GM21515 (cell line): ENCODE results near the gene CSTF1.
"Not testable (repeated sequence)": the region's sequence is repeated elsewhere in the genome, so short reads cannot be mapped to it uniquely, and the experiment has no call there.

Experiments used
- ATAC-seq: cut with Tn5 transposase; IDR thresholded peaks from one replicate; pipeline ENCODE4 v1.9.1; 2021; ENCODE audit not compliant: unreplicated experiment

Gene CSTF1

GRCh38 chr20:56368351-56369134 lies 23.9 kb upstream of the CSTF1 start:
- no peak for ATAC-seq

- ATAC-seq, result no peak
Observed at GRCh38 chr20:56369179-56369578, 23.3 kb upstream of the CSTF1 start.

GRCh38 chr20:56371977-56372376 lies 20.5 kb upstream of the CSTF1 start:
- ATAC-seq, result no peak

- no peak for ATAC-seq
Observed at GRCh38 chr20:56372850-56373249, 19.6 kb upstream of the CSTF1 start.

GRCh38 chr20:56373942-56374341 lies 18.5 kb upstream of the CSTF1 start:
- ATAC-seq, result no peak

GRCh38 chr20:56376331-56376730 lies 16.1 kb upstream of the CSTF1 start:
- no peak for ATAC-seq

- no peak for ATAC-seq
Observed at GRCh38 chr20:56378386-56378785, 14.1 kb upstream of the CSTF1 start.

GRCh38 chr20:56380375-56380774 lies 12.1 kb upstream of the CSTF1 start:
- no peak for ATAC-seq

GRCh38 chr20:56381501-56381900 lies 10.9 kb upstream of the CSTF1 start:
- ATAC-seq, result no peak

- ATAC-seq, result no peak
Observed at GRCh38 chr20:56382696-56383095, 9.7 kb upstream of the CSTF1 start.

GRCh38 chr20:56383334-56383733 lies 9.1 kb upstream of the CSTF1 start:
- no peak for ATAC-seq

GRCh38 chr20:56385130-56385529 lies 7.3 kb upstream of the CSTF1 start:
- ATAC-seq, result no peak

- no peak for ATAC-seq
Observed at GRCh38 chr20:56386219-56386618, 6.2 kb upstream of the CSTF1 start.

- no peak for ATAC-seq
Observed at GRCh38 chr20:56388882-56389281, 3.6 kb upstream of the CSTF1 start.

GRCh38 chr20:56389807-56390206 lies 2.6 kb upstream of the CSTF1 start:
- ATAC-seq, result no peak

- ATAC-seq, result not testable (repeated sequence)
Observed at GRCh38 chr20:56390396-56390795, 2.0 kb upstream of the CSTF1 start.

- no peak for ATAC-seq
Observed at GRCh38 chr20:56391037-56391436, 1.4 kb upstream of the CSTF1 start.

GRCh38 chr20:56391596-56392131 lies 781 bp upstream of the CSTF1 start:
- ATAC-seq, result peak; percentile 29

- ATAC-seq, result no peak
Observed at GRCh38 chr20:56392881-56393482, 537 bp downstream of the CSTF1 start.

- no peak for ATAC-seq
Observed at GRCh38 chr20:56393653-56394052, 1.2 kb downstream of the CSTF1 start.

- ATAC-seq, result no peak
Observed at GRCh38 chr20:56395166-56395565, 2.7 kb downstream of the CSTF1 start.

- ATAC-seq, result peak; percentile 57
Observed at GRCh38 chr20:56400001-56400640, 7.7 kb downstream of the CSTF1 start.
